IPS-15b (cell line): ENCODE measurements around the gene E4F1.
"Not testable (repeated sequence)": the region's sequence is repeated elsewhere in the genome, so short reads cannot be mapped to it uniquely, and the experiment has no call there.

Source experiments
- H3K27me3 ChIP-seq: one replicate; pipeline ENCODE4 v1.6.1; 2013; ENCODE audit warnings: low read length; ENCODE audit not compliant: control insufficient read depth, insufficient read depth
- H3K36me3 ChIP-seq: one replicate; pipeline ENCODE4 v1.6.1; 2013; ENCODE audit warnings: low read length; ENCODE audit not compliant: control insufficient read depth, insufficient read depth
- H3K4me1 ChIP-seq: one replicate; pipeline ENCODE4 v1.6.1; 2013; ENCODE audit warnings: mild to moderate bottlenecking, low read length; ENCODE audit not compliant: control insufficient read depth, insufficient read depth
- H3K4me3 ChIP-seq: one replicate; pipeline ENCODE4 v1.5.1; 2013; ENCODE audit warnings: low read depth, low read length
- H3K9ac ChIP-seq: one replicate; pipeline ENCODE4 v1.6.1; 2013; ENCODE audit warnings: low read depth, mild to moderate bottlenecking, low read length
- H3K9me3 ChIP-seq: one replicate; pipeline ENCODE4 v1.6.1; 2013; ENCODE audit warnings: mild to moderate bottlenecking, low read length; ENCODE audit not compliant: control insufficient read depth, insufficient read depth

E4F1 gene

GRCh38 chr16:2266887-2267286 is 43.5 kb downstream of the E4F1 start:
- Histone ChIP-seq H3K36me3 (peaks cover 31% of the 10 kb centered on the region), H3K4me1 (peaks cover 11% of the 10 kb centered on the region), H3K9ac (peak overlapping the region; percentile 94), H3K4me3 (peak overlapping the region; percentile 92)
- not testable (repeated sequence) for H3K9me3 ChIP-seq, H3K27me3 ChIP-seq

GRCh38 chr16:2267505-2267912 is 44.1 kb downstream of the E4F1 start:
- Histone ChIP-seq H3K4me3 (peak overlapping the region; percentile 92), H3K9ac (peak overlapping the region; percentile 94), H3K36me3 (peaks cover 24% of the 10 kb centered on the region), H3K4me1 (peaks cover 11% of the 10 kb centered on the region)
- not testable (repeated sequence) for H3K27me3 ChIP-seq, H3K9me3 ChIP-seq

- H3K27me3 ChIP-seq = no peaks in the 10 kb centered on the region
- peaks cover 19% of the 10 kb centered on the region for H3K36me3 ChIP-seq
- H3K9ac ChIP-seq = peak within 1 kb of the TSS; percentile 94
- peaks cover 11% of the 10 kb centered on the region for H3K4me1 ChIP-seq
- H3K4me3 ChIP-seq = peak within 1 kb of the TSS; percentile 92
- no peaks in the 10 kb centered on the region for H3K9me3 ChIP-seq
Observed at GRCh38 chr16:2267913-2268666, 44.7 kb downstream of the E4F1 start, which contains the start of gene RNPS1. Gene RNPS1 (minus strand): TSS chr16:2268126. CDS start chr16:2264643, 3,483 bp downstream.

GRCh38 chr16:2270070-2270462 is 46.7 kb downstream of the E4F1 start:
- Histone ChIP-seq H3K9ac (no peak overlapping the region), H3K4me1 (peaks cover 8% of the 10 kb centered on the region), H3K27me3 (no peaks in the 10 kb centered on the region), H3K9me3 (no peaks in the 10 kb centered on the region), H3K4me3 (no peak overlapping the region), H3K36me3 (peaks cover 3% of the 10 kb centered on the region)

- H3K36me3 ChIP-seq = peaks cover 2% of the 10 kb centered on the region
- H3K9me3 ChIP-seq = no peaks in the 10 kb centered on the region
- H3K9ac ChIP-seq = no peak overlapping the region
- no peak overlapping the region for H3K4me3 ChIP-seq
- peaks cover 5% of the 10 kb centered on the region for H3K4me1 ChIP-seq
- no peaks in the 10 kb centered on the region for H3K27me3 ChIP-seq
Observed at GRCh38 chr16:2270588-2271470, 47.4 kb downstream of the E4F1 start.

- Histone ChIP-seq H3K27me3 (no peaks in the 10 kb centered on the region), H3K36me3 (no peaks in the 10 kb centered on the region), H3K4me1 (peaks cover 2% of the 10 kb centered on the region), H3K9ac (no peak overlapping the region), H3K4me3 (no peak overlapping the region), H3K9me3 (no peaks in the 10 kb centered on the region)
Observed at GRCh38 chr16:2271848-2272461, 48.6 kb downstream of the E4F1 start.

- no peak overlapping the region for H3K9ac ChIP-seq
- H3K9me3 ChIP-seq = no peaks in the 10 kb centered on the region
- no peak overlapping the region for H3K4me3 ChIP-seq
- peaks cover 2% of the 10 kb centered on the region for H3K4me1 ChIP-seq
- no peaks in the 10 kb centered on the region for H3K36me3 ChIP-seq
- no peaks in the 10 kb centered on the region for H3K27me3 ChIP-seq
Observed at GRCh38 chr16:2273484-2273883, 50.1 kb downstream of the E4F1 start.

GRCh38 chr16:2273931-2274330 is 50.5 kb downstream of the E4F1 start:
- no peaks in the 10 kb centered on the region for H3K27me3 ChIP-seq
- no peak overlapping the region for H3K9ac ChIP-seq
- no peak overlapping the region for H3K4me3 ChIP-seq
- no peaks in the 10 kb centered on the region for H3K9me3 ChIP-seq
- peaks cover 2% of the 10 kb centered on the region for H3K4me1 ChIP-seq
- H3K36me3 ChIP-seq = no peaks in the 10 kb centered on the region

GRCh38 chr16:2275476-2276367 is 52.3 kb downstream of the E4F1 start:
- Histone ChIP-seq H3K4me3 (no peak overlapping the region), H3K27me3 (no peaks in the 10 kb centered on the region), H3K9ac (no peak overlapping the region), H3K9me3 (no peaks in the 10 kb centered on the region), H3K36me3 (no peaks in the 10 kb centered on the region), H3K4me1 (no peaks in the 10 kb centered on the region)

- H3K9ac ChIP-seq = no peak overlapping the region
- no peak overlapping the region for H3K4me3 ChIP-seq
- no peaks in the 10 kb centered on the region for H3K9me3 ChIP-seq
- no peaks in the 10 kb centered on the region for H3K27me3 ChIP-seq
- H3K4me1 ChIP-seq = no peaks in the 10 kb centered on the region
- H3K36me3 ChIP-seq = no peaks in the 10 kb centered on the region
Observed at GRCh38 chr16:2276368-2277195, 53.2 kb downstream of the E4F1 start.
